ENCODE measurements around the gene SGCD. TPM values are rescaled to one million over a fixed set of nuclear protein-coding genes. Genes with fewer than 3 reads are reported as not detected.
A peak's percentile ranks its signal among the peaks of the same experiment; 100 is the strongest.

SGCD gene
- total and polyA plus RNA-seq, 2 of the 4 experiments (the other 2 are of a cell fraction) = 5.8 to 10.6 TPM

- H3K4me2 ChIP-seq (ENCODE audit: low read depth, low read length) = no peak overlapping the region
- H3K4me1 ChIP-seq (ENCODE audit: control insufficient read depth, insufficient read depth, low read length) = no peaks in the 10 kb centered on the region
- no peak overlapping the region for H3K18ac ChIP-seq (ENCODE audit: low read depth, low read length)
- no peak overlapping the region for H2BK15ac ChIP-seq (ENCODE audit: low read depth, low read length)
- in situ Hi-C loops (cut with MboI; ENCODE audit: low sequenced_read_pairs) (no loop called here), dilution Hi-C loops (cut with HindIII; ENCODE audit: low sequenced_read_pairs, unreplicated experiment) (no loop called here), intact Hi-C loops (cut with micrococcal nuclease) (loop anchor here (10.0 kb wide), 3 partner anchors 338 to 638 kb away; no protein-coding TSS in a partner anchor)
- H2AFZ ChIP-seq (replicated peaks; ENCODE audit: low read length, poor library complexity) = no peak overlapping the region
- ChIA-PET CTCF (no interaction called here), POLR2A (ENCODE audit: unreplicated experiment) (no interaction called here)
- no peaks in the 10 kb centered on the region for H3K9me1 ChIP-seq (ENCODE audit: insufficient read depth, low read length)
- H3K79me1 ChIP-seq (ENCODE audit: low read depth in 1 of 2, low read length in 2 of 2) = no peaks in the 10 kb centered on the region
- no peaks in the 10 kb centered on the region for H3K9me3 ChIP-seq (ENCODE audit: control insufficient read depth, insufficient read depth, low read length)
- no peak overlapping the region for H3K14ac ChIP-seq (replicated peaks; ENCODE audit: low read depth, low read length)
- no peak overlapping the region for H3K23ac ChIP-seq (ENCODE audit: low read depth, low read length)
- H2AK9ac ChIP-seq (replicated peaks; ENCODE audit: low read depth, low read length, poor library complexity) = no peak overlapping the region
- 100% methylated on average over 1 of the region's 1 CpG; no CpG with 5 or more reads in 1 of the 2 experiments for WGBS, 2 experiments (ENCODE audit: extremely low coverage in 2 of 2, insufficient read length in 1 of 2)
- H2AK5ac ChIP-seq (ENCODE audit: low read depth, low read length) = no peak overlapping the region
- no peaks in the 10 kb centered on the region for H3K27me3 ChIP-seq (ENCODE audit: control insufficient read depth, insufficient read depth, low read length)
- no peaks in the 10 kb centered on the region for H3K36me3 ChIP-seq (ENCODE audit: control insufficient read depth, insufficient read depth, low read length)
- no peak for ATAC-seq (ENCODE audit: low read depth)
- H3K27ac ChIP-seq (ENCODE audit: insufficient read depth, low read length) = no peak overlapping the region
- no peak overlapping the region for H4K8ac ChIP-seq (ENCODE audit: low read depth in 2 of 2, low read length in 2 of 2)
- H4K20me1 ChIP-seq (ENCODE audit: insufficient read depth, low read length) = no peaks in the 10 kb centered on the region
- no peak overlapping the region for H3K4me3 ChIP-seq (ENCODE audit: insufficient read depth, low read depth, low read length)
- H2BK120ac ChIP-seq (ENCODE audit: low read depth, low read length) = no peak overlapping the region
- no TSS peak for BruUV-seq (replicated peaks)
- no peak overlapping the region for H3K56ac ChIP-seq (ENCODE audit: extremely low read depth, insufficient read depth, low read length)
- no peak overlapping the region for H3K4ac ChIP-seq (ENCODE audit: low read depth, low read length)
- no peak overlapping the region for H2BK20ac ChIP-seq (ENCODE audit: low read depth, low read length)
- no peak overlapping the region for H4K5ac ChIP-seq (ENCODE audit: low read depth, low read length)
- no peak overlapping the region for H3K9ac ChIP-seq (ENCODE audit: low read depth, low read length)
- no peak overlapping the region for H4K91ac ChIP-seq (ENCODE audit: insufficient read depth, low read depth, low read length)
- no peak overlapping the region for H2BK5ac ChIP-seq (ENCODE audit: low read depth, low read length, poor library complexity, severe bottlenecking)
- DNase-seq = no peak
- TF ChIP-seq NFE2L2 (IDR thresholded peaks at IDR 0.05; ENCODE audit: low read depth, low read length) = no peak
- no peak for TF ChIP-seq ELK1 (IDR thresholded peaks at IDR 0.05; ENCODE audit: borderline replicate concordance, low read depth, low read length)
- peak; percentile 69; the same call in 1 of the 2 replicates for TF ChIP-seq MAFK (IDR thresholded peaks at IDR 0.05; ENCODE audit: low read depth, low read length)
Measured at GRCh38 chr5:156812959-156813358, 486.0 kb downstream of the SGCD start.

All from IMR-90 (cell line).